Measurements from ENCODE around the gene STXBP6.

GRCh38 chr14:24806061-24806678, 243.8 kb downstream of the STXBP6 start:
- TF ChIP-seq, protein P1, sequence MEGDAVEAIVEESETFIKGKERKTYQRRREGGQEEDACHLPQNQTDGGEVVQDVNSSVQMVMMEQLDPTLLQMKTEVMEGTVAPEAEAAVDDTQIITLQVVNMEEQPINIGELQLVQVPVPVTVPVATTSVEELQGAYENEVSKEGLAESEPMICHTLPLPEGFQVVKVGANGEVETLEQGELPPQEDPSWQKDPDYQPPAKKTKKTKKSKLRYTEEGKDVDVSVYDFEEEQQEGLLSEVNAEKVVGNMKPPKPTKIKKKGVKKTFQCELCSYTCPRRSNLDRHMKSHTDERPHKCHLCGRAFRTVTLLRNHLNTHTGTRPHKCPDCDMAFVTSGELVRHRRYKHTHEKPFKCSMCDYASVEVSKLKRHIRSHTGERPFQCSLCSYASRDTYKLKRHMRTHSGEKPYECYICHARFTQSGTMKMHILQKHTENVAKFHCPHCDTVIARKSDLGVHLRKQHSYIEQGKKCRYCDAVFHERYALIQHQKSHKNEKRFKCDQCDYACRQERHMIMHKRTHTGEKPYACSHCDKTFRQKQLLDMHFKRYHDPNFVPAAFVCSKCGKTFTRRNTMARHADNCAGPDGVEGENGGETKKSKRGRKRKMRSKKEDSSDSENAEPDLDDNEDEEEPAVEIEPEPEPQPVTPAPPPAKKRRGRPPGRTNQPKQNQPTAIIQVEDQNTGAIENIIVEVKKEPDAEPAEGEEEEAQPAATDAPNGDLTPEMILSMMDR (IDR thresholded peaks at IDR 0.05; ENCODE audit: poor library complexity, severe bottlenecking), result peak; percentile 93
- no peak for TF ChIP-seq EZH2 (IDR thresholded peaks at IDR 0.05; ENCODE audit: borderline replicate concordance, insufficient read depth, low read length, poor library complexity, severe bottlenecking)
- TF ChIP-seq EP300 (conservative IDR thresholded peaks at IDR 0.05; ENCODE audit: poor library complexity, severe bottlenecking), result no peak
- TF ChIP-seq POLR2AphosphoS5 (IDR thresholded peaks at IDR 0.05), result no peak
- no peak for TF ChIP-seq REST (IDR thresholded peaks at IDR 0.05; ENCODE audit: borderline replicate concordance)
- peak; percentile 94 for TF ChIP-seq RAD21 (conservative IDR thresholded peaks at IDR 0.05)
- TF ChIP-seq TAF1 (IDR thresholded peaks at IDR 0.05; ENCODE audit: low read depth), result no peak
- TF ChIP-seq SMC3 (conservative IDR thresholded peaks at IDR 0.05; ENCODE audit: poor library complexity), result peak; percentile 98
- TF ChIP-seq MXI1 (conservative IDR thresholded peaks at IDR 0.05; ENCODE audit: poor library complexity, severe bottlenecking), result no peak

Data from neural cell (in vitro differentiated cells).